ENCODE measurements around the gene MRPL12.

Gene MRPL12

DNA sequence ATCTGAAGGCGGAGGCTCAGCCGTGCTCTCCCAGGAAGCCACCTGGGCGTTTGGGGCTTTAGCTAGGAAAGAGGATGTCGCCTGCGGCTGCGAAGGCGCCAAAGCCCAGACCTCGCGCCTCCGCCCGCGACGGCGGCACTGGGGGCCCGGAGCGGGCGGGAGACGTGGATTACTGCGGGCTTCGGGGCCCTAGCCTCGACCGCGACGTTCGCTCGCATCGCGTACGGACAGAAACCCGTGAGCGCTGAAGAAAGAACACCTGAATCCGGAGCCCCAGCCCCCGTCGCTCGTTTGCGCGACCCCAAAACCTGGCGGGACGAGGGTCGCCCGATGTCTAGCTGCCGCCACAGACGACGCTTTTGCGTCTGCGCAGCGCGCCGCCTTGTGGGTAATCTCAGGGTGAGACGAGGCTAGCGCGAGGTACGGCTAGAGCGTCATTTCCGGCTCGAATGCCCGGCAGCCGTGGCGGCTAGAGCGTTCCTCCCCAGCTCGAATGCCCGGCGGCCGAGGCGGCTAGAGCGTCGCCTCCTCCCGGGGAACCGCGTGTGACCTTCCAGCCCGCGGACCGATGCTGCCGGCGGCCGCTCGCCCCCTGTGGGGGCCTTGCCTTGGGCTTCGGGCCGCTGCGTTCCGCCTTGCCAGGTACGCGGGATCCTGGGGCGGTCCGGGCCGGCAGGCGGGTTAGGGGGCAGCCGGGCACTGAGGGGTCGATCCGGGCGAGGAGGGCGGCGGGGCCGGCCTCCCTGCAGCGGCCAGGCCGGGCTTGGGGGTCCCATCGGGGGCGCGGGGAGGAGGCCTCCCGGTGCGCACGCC is at the start of gene MRPL12:
Gene MRPL12 (plus strand): TSS at position 434 of the 813 bp plus-strand sequence. CDS start 135 bp downstream, at position 569.
- TF ChIP-seq, protein P1, sequence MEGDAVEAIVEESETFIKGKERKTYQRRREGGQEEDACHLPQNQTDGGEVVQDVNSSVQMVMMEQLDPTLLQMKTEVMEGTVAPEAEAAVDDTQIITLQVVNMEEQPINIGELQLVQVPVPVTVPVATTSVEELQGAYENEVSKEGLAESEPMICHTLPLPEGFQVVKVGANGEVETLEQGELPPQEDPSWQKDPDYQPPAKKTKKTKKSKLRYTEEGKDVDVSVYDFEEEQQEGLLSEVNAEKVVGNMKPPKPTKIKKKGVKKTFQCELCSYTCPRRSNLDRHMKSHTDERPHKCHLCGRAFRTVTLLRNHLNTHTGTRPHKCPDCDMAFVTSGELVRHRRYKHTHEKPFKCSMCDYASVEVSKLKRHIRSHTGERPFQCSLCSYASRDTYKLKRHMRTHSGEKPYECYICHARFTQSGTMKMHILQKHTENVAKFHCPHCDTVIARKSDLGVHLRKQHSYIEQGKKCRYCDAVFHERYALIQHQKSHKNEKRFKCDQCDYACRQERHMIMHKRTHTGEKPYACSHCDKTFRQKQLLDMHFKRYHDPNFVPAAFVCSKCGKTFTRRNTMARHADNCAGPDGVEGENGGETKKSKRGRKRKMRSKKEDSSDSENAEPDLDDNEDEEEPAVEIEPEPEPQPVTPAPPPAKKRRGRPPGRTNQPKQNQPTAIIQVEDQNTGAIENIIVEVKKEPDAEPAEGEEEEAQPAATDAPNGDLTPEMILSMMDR (IDR thresholded peaks at IDR 0.05; ENCODE audit: control insufficient read depth, extremely low read depth, insufficient read depth): 0 out of 2 replicates have a peak, but pooled peaks have one; percentile 4
- H3K4me3 ChIP-seq (ENCODE audit: low read depth, low read length): peak within 1 kb of the TSS; percentile 97
- DNase-seq (ENCODE audit: low read depth): peak; percentile 61

DNA sequence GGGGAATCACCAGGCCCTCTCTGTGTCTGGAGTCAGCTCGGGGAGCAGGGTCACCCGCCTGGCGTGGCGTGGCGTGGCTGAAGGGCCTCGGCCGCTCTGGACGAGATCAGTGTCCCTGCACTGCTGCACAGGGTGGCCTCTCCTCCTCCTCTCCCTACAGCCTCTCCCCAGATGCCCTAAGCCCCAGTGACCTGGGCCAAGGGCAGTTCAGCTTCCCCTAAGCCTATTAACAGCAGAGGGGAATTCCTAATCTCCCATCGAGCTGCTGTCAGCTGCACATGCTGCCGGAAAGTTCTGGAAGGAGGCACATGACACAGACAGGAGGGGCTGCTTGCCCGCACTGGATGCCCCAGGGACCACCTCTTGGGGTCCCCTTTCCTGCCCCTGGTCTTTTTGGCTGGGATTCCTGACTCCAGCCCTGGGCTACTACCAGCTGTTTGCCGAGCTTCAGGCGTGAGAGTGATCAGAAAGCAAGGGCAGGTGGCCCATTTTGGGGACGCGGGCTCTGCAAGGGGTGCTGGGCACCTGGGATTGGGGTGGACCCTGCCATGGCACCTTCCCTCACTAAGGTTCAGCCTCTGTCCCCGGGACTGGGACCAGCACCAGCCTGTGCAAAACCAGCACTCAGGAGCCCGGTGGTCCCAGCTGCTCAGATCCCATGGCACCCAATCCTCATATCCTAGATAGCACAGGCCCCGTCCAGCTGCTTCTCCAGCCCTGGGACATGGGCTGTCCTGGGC is 47.6 kb upstream of the MRPL12 start:
- DNase-seq (ENCODE audit: low read depth): no peak
- TF ChIP-seq, protein P1 (IDR thresholded peaks at IDR 0.05; ENCODE audit: control insufficient read depth, extremely low read depth, insufficient read depth): no peak
- H3K4me3 ChIP-seq (ENCODE audit: low read depth, low read length): no peak overlapping the region

DNA sequence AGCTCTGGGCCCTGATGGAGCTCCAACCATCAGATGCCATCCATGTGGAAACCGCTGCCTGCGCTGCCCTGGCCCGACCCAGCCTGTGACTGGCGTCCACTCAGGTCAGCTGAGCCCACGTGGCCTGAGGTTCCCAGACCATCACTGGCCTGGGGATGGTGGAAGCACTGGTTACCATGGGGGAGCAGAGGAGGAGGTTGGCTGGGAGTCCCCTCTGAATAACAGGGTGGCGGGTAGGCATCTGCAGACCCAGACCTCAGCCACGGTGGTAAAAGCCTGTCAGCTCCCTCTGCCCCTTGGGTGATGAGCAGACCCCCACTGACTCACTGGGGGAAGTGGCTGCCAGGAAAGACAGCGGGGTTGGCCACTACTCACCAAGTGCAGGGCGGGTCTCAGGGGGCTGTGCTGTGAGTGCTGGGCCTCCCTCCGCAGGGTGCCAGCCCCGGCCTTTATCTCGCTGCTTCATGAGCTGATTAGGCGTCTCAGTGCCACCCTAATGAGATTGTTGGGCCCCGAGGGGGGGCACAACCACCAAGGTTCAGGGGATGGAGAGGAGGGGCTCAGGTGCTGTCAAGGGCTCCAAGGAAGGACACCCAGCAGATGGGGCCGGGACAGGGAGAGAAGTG is 46.9 kb upstream of the MRPL12 start, which contains the start of gene PDE6G:
Gene PDE6G (minus strand): TSS at position 425 of the 626 bp plus-strand sequence. CDS start 3,237 bp downstream, outside the sequence.
- H3K4me3 ChIP-seq (ENCODE audit: low read depth, low read length): no peak within 1 kb of the TSS
- DNase-seq (ENCODE audit: low read depth): no peak
- TF ChIP-seq, protein P1 (IDR thresholded peaks at IDR 0.05; ENCODE audit: control insufficient read depth, extremely low read depth, insufficient read depth): no peak

DNA sequence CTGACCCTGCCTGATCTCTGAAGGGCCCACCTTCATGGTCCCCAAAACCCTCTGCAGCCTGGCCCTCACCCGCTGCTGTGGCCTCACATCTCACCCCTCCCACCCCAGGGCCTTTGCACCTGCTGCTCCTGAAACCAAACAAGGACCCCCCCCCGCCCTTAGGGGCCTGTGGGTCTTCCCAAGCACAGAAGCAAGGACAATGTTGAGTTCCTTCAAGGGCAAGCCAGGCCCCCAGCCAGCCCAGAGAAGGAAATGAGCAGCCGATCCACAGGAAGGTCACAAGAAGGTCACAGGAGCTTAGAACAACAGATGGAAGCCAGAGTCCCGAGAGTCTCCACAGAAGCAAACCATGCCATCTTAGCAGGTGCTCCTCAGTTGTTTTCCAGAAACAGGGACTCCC is 46.3 kb upstream of the MRPL12 start:
- no peak for DNase-seq (ENCODE audit: low read depth)
- TF ChIP-seq, protein P1 (IDR thresholded peaks at IDR 0.05; ENCODE audit: control insufficient read depth, extremely low read depth, insufficient read depth): no peak
- no peak overlapping the region for H3K4me3 ChIP-seq (ENCODE audit: low read depth, low read length)

DNA sequence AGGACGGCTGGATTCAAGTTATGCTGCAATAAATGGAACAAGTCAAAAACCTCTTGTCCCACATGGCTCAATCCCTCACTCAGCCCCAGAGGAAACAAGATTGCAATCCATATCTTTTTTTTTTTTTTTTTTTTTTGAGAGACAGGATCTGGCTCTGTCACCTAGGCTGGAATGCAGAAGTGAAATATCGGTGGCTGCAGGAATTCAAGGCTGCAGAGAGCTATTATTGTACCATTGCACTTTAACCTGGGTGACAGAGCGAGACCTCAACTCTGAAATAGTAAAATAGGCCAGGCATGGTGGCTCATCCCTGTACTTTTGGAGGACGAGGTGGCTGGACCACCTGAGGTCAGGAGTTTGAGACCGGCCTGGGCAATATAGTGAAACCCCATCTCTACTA is 44.1 kb upstream of the MRPL12 start:
- no peak overlapping the region for H3K4me3 ChIP-seq (ENCODE audit: low read depth, low read length)
- TF ChIP-seq, protein P1 (IDR thresholded peaks at IDR 0.05; ENCODE audit: control insufficient read depth, extremely low read depth, insufficient read depth): no peak
- no peak for DNase-seq (ENCODE audit: low read depth)

DNA sequence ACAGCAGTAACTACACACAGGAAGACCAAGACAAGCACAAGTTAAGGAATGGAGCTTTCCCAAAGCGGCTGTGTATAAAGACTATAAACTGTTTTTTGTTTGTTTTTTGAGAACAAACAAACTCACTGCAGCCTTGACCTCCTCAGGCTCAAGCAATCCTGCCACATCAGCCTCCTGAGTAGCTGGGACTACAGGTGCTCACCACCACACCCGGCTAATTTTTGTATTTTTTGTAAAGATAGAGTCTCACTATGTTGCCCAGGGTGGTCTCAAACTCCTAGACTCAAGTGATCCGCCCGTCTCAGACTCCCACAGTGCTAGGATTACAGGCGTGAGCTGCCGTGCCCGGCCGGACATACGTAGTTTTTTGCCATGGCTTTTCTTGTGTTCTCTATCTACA is 42.7 kb upstream of the MRPL12 start:
- TF ChIP-seq, protein P1 (IDR thresholded peaks at IDR 0.05; ENCODE audit: control insufficient read depth, extremely low read depth, insufficient read depth): no peak
- no peak overlapping the region for H3K4me3 ChIP-seq (ENCODE audit: low read depth, low read length)
- DNase-seq (ENCODE audit: low read depth): no peak

Measured in LNCaP clone FGC (cell line).